Astrocyte (in vitro differentiated cells and primary cell): ENCODE data around the gene UBE2R2. TPM values are rescaled to one million over a fixed set of nuclear protein-coding genes. Genes with fewer than 3 reads are reported as not detected.
A peak's percentile ranks its signal among the peaks of the same experiment; 100 is the strongest.

Experiments
- DNase-seq: peaks from one replicate; pipeline ENCODE4 v3.0.0-alpha.2; 2010; ENCODE audit warnings: low read depth
- FAIRE-seq: peaks from 2 replicates; lab custom pipeline; 2011; peaks lifted over from hg19 to GRCh38; lab: Jason Lieb, UNC
- H2AFZ ChIP-seq: 2 replicates; pipeline ENCODE4 v1.6.0; 2012; ENCODE audit warnings: low read depth, low read length, inconsistent platforms
- H3K27ac ChIP-seq: 2 replicates; pipeline ENCODE4 v1.5.1; 2011; ENCODE audit warnings: low read depth, low read length, inconsistent platforms
- H3K27me3 ChIP-seq: 2 replicates; pipeline ENCODE4 v1.6.0; 2011; ENCODE audit warnings: low read length, inconsistent platforms; ENCODE audit not compliant: insufficient read depth
- H3K36me3 ChIP-seq: 2 replicates; pipeline ENCODE4 v1.5.1; 2011; ENCODE audit warnings: low read length, inconsistent platforms; ENCODE audit not compliant: insufficient read depth
- H3K4me1 ChIP-seq: 2 replicates; pipeline ENCODE4 v1.5.1; 2011; ENCODE audit warnings: low read length, inconsistent platforms; ENCODE audit not compliant: insufficient read depth
- H3K4me2 ChIP-seq: 2 replicates; pipeline ENCODE4 v1.6.0; 2012; ENCODE audit warnings: low read length, inconsistent platforms
- H3K4me3 ChIP-seq: 2 replicates; pipeline ENCODE4 v1.5.1; 2011; ENCODE audit warnings: low read depth, mild to moderate bottlenecking, low read length, inconsistent platforms; ENCODE audit not compliant: insufficient read depth
- H3K79me2 ChIP-seq: 2 replicates; pipeline ENCODE4 v1.6.0; 2012; ENCODE audit warnings: mild to moderate bottlenecking, low read length, inconsistent platforms; ENCODE audit not compliant: insufficient read depth
- H3K9ac ChIP-seq: 2 replicates; pipeline ENCODE4 v1.6.0; 2012; ENCODE audit warnings: mild to moderate bottlenecking, low read length, inconsistent platforms
- H3K9me3 ChIP-seq: 2 replicates; pipeline ENCODE4 v1.5.1; 2012; ENCODE audit warnings: low read depth, mild to moderate bottlenecking, low read length, inconsistent platforms; ENCODE audit not compliant: insufficient read depth
- H4K20me1 ChIP-seq: 2 replicates; pipeline ENCODE4 v1.6.0; 2012; ENCODE audit warnings: low read length, inconsistent platforms; ENCODE audit not compliant: insufficient read depth
- H3K27ac Mint-ChIP-seq: one replicate; pipeline ENCODE4 v1.8.0; 2021; ENCODE audit warnings: mild to moderate bottlenecking, mixed read lengths; ENCODE audit not compliant: unreplicated experiment
- H3K27me3 Mint-ChIP-seq: one replicate; pipeline ENCODE4 v1.8.0; 2021; ENCODE audit warnings: low read depth, mixed read lengths; ENCODE audit not compliant: unreplicated experiment
- H3K36me3 Mint-ChIP-seq: one replicate; pipeline ENCODE4 v1.8.0; 2021; ENCODE audit warnings: low read depth, mixed read lengths; ENCODE audit not compliant: unreplicated experiment
- H3K4me1 Mint-ChIP-seq: one replicate; pipeline ENCODE4 v1.8.0; 2021; ENCODE audit warnings: low read depth, mixed read lengths; ENCODE audit not compliant: unreplicated experiment
- H3K4me3 Mint-ChIP-seq: one replicate; pipeline ENCODE4 v1.8.0; 2021; ENCODE audit warnings: mild to moderate bottlenecking, moderate library complexity, mixed read lengths; ENCODE audit not compliant: unreplicated experiment
- H3K9me3 Mint-ChIP-seq: one replicate; pipeline ENCODE4 v1.8.0; 2021; ENCODE audit warnings: mild to moderate bottlenecking, mixed read lengths; ENCODE audit not compliant: unreplicated experiment
- CTCF ChIP-seq: IDR thresholded peaks from 2 replicates; pipeline ENCODE4 v1.5.1; 2011; ENCODE audit warnings: low read depth, mild to moderate bottlenecking, inconsistent platforms, low read length, moderate library complexity; ENCODE audit not compliant: insufficient read depth
- EZH2 ChIP-seq: IDR thresholded peaks from 2 replicates; pipeline ENCODE4 v1.6.1; 2012; ENCODE audit warnings: mild to moderate bottlenecking, low read length, inconsistent platforms; ENCODE audit not compliant: insufficient read depth
- total RNA-seq: library from RNA; stranded (reverse); gene quantifications from 2 replicates; pipeline ENCODE4 v1.2.1, GENCODE V29; 2021

UBE2R2 gene
- total RNA-seq, 1 donor from 2014 or later: 48.7 TPM

GRCh38 chr9:33923998-33924701, 107.2 kb downstream of the UBE2R2 start:
- no peaks in the 10 kb centered on the region for H3K9me3 Mint-ChIP-seq
- TF ChIP-seq CTCF: no peak
- TF ChIP-seq EZH2: no peak
- no peak for FAIRE-seq
- DNase-seq: no peak
- H3K4me1 Mint-ChIP-seq: peaks cover 6% of the 10 kb centered on the region
- Histone ChIP-seq H2AFZ (no peak overlapping the region), H4K20me1 (peaks cover 78% of the 10 kb centered on the region), H3K9me3 (no peaks in the 10 kb centered on the region), H3K4me2 (no peak overlapping the region), H3K9ac (no peak overlapping the region), H3K36me3 (peaks cover 45% of the 10 kb centered on the region), H3K4me3 (no peak overlapping the region), H3K27me3 (no peaks in the 10 kb centered on the region), H3K27ac (no peak overlapping the region), H3K79me2 (no peaks in the 10 kb centered on the region), H3K4me1 (no peaks in the 10 kb centered on the region)
- no peaks in the 10 kb centered on the region for H3K27me3 Mint-ChIP-seq
- peak overlapping the region; percentile 51 for H3K27ac Mint-ChIP-seq
- H3K4me3 Mint-ChIP-seq: no peak overlapping the region
- peaks cover 17% of the 10 kb centered on the region for H3K36me3 Mint-ChIP-seq

GRCh38 chr9:33924978-33925797, 108.2 kb downstream of the UBE2R2 start:
- FAIRE-seq: no peak
- H3K36me3 ChIP-seq: peaks cover 46% of the 10 kb centered on the region
- H3K27me3 Mint-ChIP-seq: no peaks in the 10 kb centered on the region
- no peaks in the 10 kb centered on the region for H3K27me3 ChIP-seq
- no peak overlapping the region for H3K9ac ChIP-seq
- H3K27ac ChIP-seq: no peak overlapping the region
- no peaks in the 10 kb centered on the region for H3K9me3 ChIP-seq
- H3K36me3 Mint-ChIP-seq: peaks cover 13% of the 10 kb centered on the region
- H3K4me3 Mint-ChIP-seq: no peak overlapping the region
- peaks cover 3% of the 10 kb centered on the region for H3K4me1 Mint-ChIP-seq
- H3K27ac Mint-ChIP-seq: peak overlapping the region; percentile 59
- DNase-seq: no peak
- no peaks in the 10 kb centered on the region for H3K4me1 ChIP-seq
- no peak overlapping the region for H3K4me3 ChIP-seq
- H3K79me2 ChIP-seq: no peaks in the 10 kb centered on the region
- no peak overlapping the region for H2AFZ ChIP-seq
- TF ChIP-seq EZH2 (no peak), CTCF (peak; percentile 70)
- no peak overlapping the region for H3K4me2 ChIP-seq
- no peaks in the 10 kb centered on the region for H3K9me3 Mint-ChIP-seq
- H4K20me1 ChIP-seq: peaks cover 72% of the 10 kb centered on the region
